DOHH2 (cell line): ENCODE measurements around the gene CILP.

ENCODE experiments used
- H3F3A ChIP-seq: fragments of 200-600 bp; sonication (generic), shearing (Covaris generic); 2 replicates; pipeline ENCODE4 v1.6.0; 2016; ENCODE audit warnings: antibody characterized with exemption, mild to moderate bottlenecking; ENCODE audit not compliant: control insufficient read depth, insufficient read depth
- H3K27ac ChIP-seq: fragments of 200-600 bp; sonication (generic); 2 replicates; pipeline ENCODE4 v1.5.1; 2014; ENCODE audit warnings: low read depth, mild to moderate bottlenecking, low read length, moderate library complexity
- H3K27me3 ChIP-seq: fragments of 200-600 bp; sonication (generic); 2 replicates; pipeline ENCODE4 v1.6.1; 2014; ENCODE audit warnings: mild to moderate bottlenecking, low read length, mixed read lengths; ENCODE audit not compliant: control insufficient read depth
- H3K36me3 ChIP-seq: fragments of 200-600 bp; sonication (generic); 2 replicates; pipeline ENCODE4 v1.6.1; 2014; ENCODE audit warnings: mild to moderate bottlenecking, low read length, moderate library complexity, mixed read lengths; ENCODE audit not compliant: control insufficient read depth
- H3K4me1 ChIP-seq: fragments of 200-600 bp; sonication (generic); 2 replicates; pipeline ENCODE4 v1.6.1; 2014; ENCODE audit warnings: mild to moderate bottlenecking, low read length, mixed read lengths; ENCODE audit not compliant: control insufficient read depth
- H3K4me2 ChIP-seq: fragments of 200-600 bp; sonication (generic); 2 replicates; pipeline ENCODE4 v1.6.0; 2014; ENCODE audit warnings: mild to moderate bottlenecking, low read length, moderate library complexity
- H3K4me3 ChIP-seq: fragments of 200-600 bp; sonication (generic); 2 replicates; pipeline ENCODE4 v1.5.1; 2014; ENCODE audit warnings: mild to moderate bottlenecking, low read length, mixed read lengths
- H3K79me2 ChIP-seq: fragments of 200-600 bp; sonication (generic); 2 replicates; pipeline ENCODE4 v1.6.1; 2014; ENCODE audit warnings: mild to moderate bottlenecking, low read length, mixed read lengths; ENCODE audit not compliant: control insufficient read depth
- H3K9me2 ChIP-seq: fragments of 200-600 bp; sonication (generic); replicated peaks from 2 replicates; pipeline ENCODE4 v1.6.1; 2014; ENCODE audit warnings: mild to moderate bottlenecking, low read length, mixed read lengths; ENCODE audit not compliant: control insufficient read depth
- H3K9me3 ChIP-seq: fragments of 200-600 bp; sonication (generic); 2 replicates; pipeline ENCODE4 v1.6.1; 2014; ENCODE audit warnings: antibody characterized with exemption, low read length, mixed read lengths; ENCODE audit not compliant: control insufficient read depth, insufficient read depth
- H4K20me1 ChIP-seq: fragments of 200-600 bp; sonication (generic); 2 replicates; pipeline ENCODE4 v1.6.0; 2014; ENCODE audit warnings: low read depth, mild to moderate bottlenecking, antibody characterized with exemption, low read length, moderate library complexity; ENCODE audit not compliant: control insufficient read depth, insufficient read depth
- CTCF ChIP-seq: fragments of 200-600 bp; sonication (generic); IDR thresholded peaks from one replicate; pipeline ENCODE4 v1.5.1; 2014; ENCODE audit warnings: antibody characterized with exemption, mild to moderate bottlenecking, low read depth, low read length; ENCODE audit not compliant: poor library complexity, severe bottlenecking
- EZH2phosphoT487 ChIP-seq: fragments of 200-600 bp; sonication (generic); IDR thresholded peaks from 2 replicates; pipeline ENCODE4 v1.6.1; 2017; ENCODE audit warnings: borderline replicate concordance, mild to moderate bottlenecking, antibody characterized with exemption, low read length, moderate library complexity, mixed read lengths

Gene CILP

GRCh38 chr15:65165875-65166274 is 45.4 kb downstream of the CILP start:
- peaks cover 13% of the 10 kb centered on the region for H3F3A ChIP-seq
- H3K36me3 ChIP-seq: peaks cover 61% of the 10 kb centered on the region
- H3K4me3 ChIP-seq: no peak overlapping the region
- H3K9me3 ChIP-seq: no peaks in the 10 kb centered on the region
- no peak overlapping the region for H3K27ac ChIP-seq
- peaks cover 16% of the 10 kb centered on the region for H3K79me2 ChIP-seq
- no peaks in the 10 kb centered on the region for H3K9me2 ChIP-seq
- no peaks in the 10 kb centered on the region for H3K27me3 ChIP-seq
- 0 out of 2 replicates have a peak, but pooled peaks cover 3% of the 10 kb centered on the region for H4K20me1 ChIP-seq
- no peak overlapping the region for H3K4me2 ChIP-seq
- TF ChIP-seq CTCF (no peak), EZH2phosphoT487 (no peak)
- no peaks in the 10 kb centered on the region for H3K4me1 ChIP-seq

- no peaks in the 10 kb centered on the region for H3K4me1 ChIP-seq
- TF ChIP-seq CTCF: no peak
- no peak for TF ChIP-seq EZH2phosphoT487
- no peak overlapping the region for H3K4me3 ChIP-seq
- H3F3A ChIP-seq: peaks cover 13% of the 10 kb centered on the region
- H3K4me2 ChIP-seq: no peak overlapping the region
- H3K9me2 ChIP-seq: no peaks in the 10 kb centered on the region
- H3K36me3 ChIP-seq: peaks cover 64% of the 10 kb centered on the region
- H3K27ac ChIP-seq: no peak overlapping the region
- H3K9me3 ChIP-seq: no peaks in the 10 kb centered on the region
- H4K20me1 ChIP-seq: 0 out of 2 replicates have a peak, but pooled peaks cover 3% of the 10 kb centered on the region
- peaks cover 14% of the 10 kb centered on the region for H3K79me2 ChIP-seq
- no peaks in the 10 kb centered on the region for H3K27me3 ChIP-seq
Measured at GRCh38 chr15:65164139-65164538, 47.1 kb downstream of the CILP start.

- Histone ChIP-seq H3K9me3 (no peaks in the 10 kb centered on the region), H3K27ac (no peak overlapping the region), H3K27me3 (no peaks in the 10 kb centered on the region), H3K4me3 (no peak overlapping the region), H3K36me3 (peaks cover 75% of the 10 kb centered on the region), H3F3A (peaks cover 19% of the 10 kb centered on the region), H4K20me1 (0 out of 2 replicates have a peak, but pooled peaks cover 3% of the 10 kb centered on the region), H3K9me2 (no peaks in the 10 kb centered on the region), H3K79me2 (peaks cover 14% of the 10 kb centered on the region), H3K4me2 (no peak overlapping the region), H3K4me1 (no peaks in the 10 kb centered on the region)
- no peak for TF ChIP-seq CTCF
- no peak for TF ChIP-seq EZH2phosphoT487
Measured at GRCh38 chr15:65163041-65163440, 48.2 kb downstream of the CILP start.
